Large intestine (tissue), 12 donors: ENCODE measurements around the gene LSM8. TPM values are rescaled to one million over a fixed set of nuclear protein-coding genes. Genes with fewer than 3 reads are reported as not detected.
"Not testable (repeated sequence)": the region's sequence is repeated elsewhere in the genome, so short reads cannot be mapped to it uniquely, and the experiment has no call there.

Experiments
- DNase-seq, 2 donors: peaks; one replicate each; pipeline versions ENCODE4 v3.0.0 to v3.0.0-alpha.2; 2013
- H3K27ac ChIP-seq: one replicate; pipeline ENCODE4 v1.5.1; 2013; ENCODE audit warnings: low read length
- H3K27me3 ChIP-seq: 2 replicates; pipeline ENCODE4 v1.6.1; 2013; ENCODE audit warnings: low read length; ENCODE audit not compliant: control insufficient read depth, insufficient read depth
- H3K36me3 ChIP-seq: 2 replicates; pipeline ENCODE4 v1.6.1; 2013; ENCODE audit warnings: low read length; ENCODE audit not compliant: control insufficient read depth, insufficient read depth
- H3K4me1 ChIP-seq: one replicate; pipeline ENCODE4 v1.6.1; 2013; ENCODE audit warnings: low read length; ENCODE audit not compliant: control insufficient read depth, insufficient read depth
- H3K4me3 ChIP-seq: one replicate; pipeline ENCODE4 v1.5.1; 2013; ENCODE audit warnings: low read length
- H3K9me3 ChIP-seq: one replicate; pipeline ENCODE4 v1.6.1; 2013; ENCODE audit warnings: mild to moderate bottlenecking, low read depth, low read length, moderate library complexity; ENCODE audit not compliant: control insufficient read depth
- WGBS: methylation state at CpG from one replicate; pipeline ENCODE4 v1.1.5; 2013; ENCODE audit warnings: low lambda C conversion rate; ENCODE audit not compliant: insufficient coverage; 5-methylcytosine and 5-hydroxymethylcytosine counted together
- long read RNA-seq, 11 donors: transcript quantifications; one replicate each; lab custom pipeline, GENCODE V29; 2026
- polyA plus RNA-seq: library from polyadenylated mRNA; unstranded; fragments of 120-200 nt; gene quantifications from one replicate; pipeline ENCODE4 v1.2.1, GENCODE V29; 2013

Gene LSM8
- 44.3 TPM for polyA plus RNA-seq
- long read RNA-seq, donor 1, transcript LSM8-203 (3 exons, 1,920 nt), result minor isoform, 6 of 28 reads
- long read RNA-seq, donor 1, transcript LSM8-201 (4 exons, 1,305 nt), result major isoform, 22 of 28 reads
- long read RNA-seq, donor 1, partial matches to known transcripts, result 0 of 28 reads
- long read RNA-seq, donor 1, other reads (novel, unspliced or antisense), result 0 of 28 reads
- long read RNA-seq, donor 2, full-length matches to known transcripts, result 37 of 43 reads
- long read RNA-seq, donor 2, partial matches to known transcripts, result 6 of 43 reads
- long read RNA-seq, donor 2, other reads (novel, unspliced or antisense), result 0 of 43 reads
- long read RNA-seq, donor 3, full-length matches to known transcripts, result 94 of 94 reads
- long read RNA-seq, donor 3, partial matches to known transcripts, result 0 of 94 reads
- long read RNA-seq, donor 3, other reads (novel, unspliced or antisense), result 0 of 94 reads
- long read RNA-seq, donor 4, transcript LSM8-201 (4 exons, 1,305 nt), result major isoform, 8 of 8 reads
- long read RNA-seq, donor 4, partial matches to known transcripts, result 0 of 8 reads
- long read RNA-seq, donor 4, other reads (novel, unspliced or antisense), result 0 of 8 reads
- long read RNA-seq, donor 5, transcript LSM8-201 (4 exons, 1,305 nt), result major isoform, 19 of 23 reads
- long read RNA-seq, donor 5, partial matches to known transcripts, result 0 of 23 reads
- long read RNA-seq, donor 5, other reads (novel, unspliced or antisense), result 0 of 23 reads
- long read RNA-seq, donor 6, full-length matches to known transcripts, result 36 of 45 reads
- long read RNA-seq, donor 6, partial matches to known transcripts, result 9 of 45 reads
- long read RNA-seq, donor 6, other reads (novel, unspliced or antisense), result 0 of 45 reads
- long read RNA-seq, donor 7, full-length matches to known transcripts, result 29 of 29 reads
- long read RNA-seq, donor 7, partial matches to known transcripts, result 0 of 29 reads
- long read RNA-seq, donor 7, other reads (novel, unspliced or antisense), result 0 of 29 reads
- long read RNA-seq, donor 8, full-length matches to known transcripts, result 58 of 67 reads
- long read RNA-seq, donor 8, partial matches to known transcripts, result 9 of 67 reads
- long read RNA-seq, donor 8, other reads (novel, unspliced or antisense), result 0 of 67 reads
- long read RNA-seq, donor 9, full-length matches to known transcripts, result 47 of 47 reads
- long read RNA-seq, donor 9, partial matches to known transcripts, result 0 of 47 reads
- long read RNA-seq, donor 9, other reads (novel, unspliced or antisense), result 0 of 47 reads
- long read RNA-seq, donor 10, full-length matches to known transcripts, result 52 of 65 reads
- long read RNA-seq, donor 10, partial matches to known transcripts, result 13 of 65 reads
- long read RNA-seq, donor 10, other reads (novel, unspliced or antisense), result 0 of 65 reads
- long read RNA-seq, donor 11, full-length matches to known transcripts, result 35 of 35 reads
- long read RNA-seq, donor 11, partial matches to known transcripts, result 0 of 35 reads
- long read RNA-seq, donor 11, other reads (novel, unspliced or antisense), result 0 of 35 reads

DNA sequence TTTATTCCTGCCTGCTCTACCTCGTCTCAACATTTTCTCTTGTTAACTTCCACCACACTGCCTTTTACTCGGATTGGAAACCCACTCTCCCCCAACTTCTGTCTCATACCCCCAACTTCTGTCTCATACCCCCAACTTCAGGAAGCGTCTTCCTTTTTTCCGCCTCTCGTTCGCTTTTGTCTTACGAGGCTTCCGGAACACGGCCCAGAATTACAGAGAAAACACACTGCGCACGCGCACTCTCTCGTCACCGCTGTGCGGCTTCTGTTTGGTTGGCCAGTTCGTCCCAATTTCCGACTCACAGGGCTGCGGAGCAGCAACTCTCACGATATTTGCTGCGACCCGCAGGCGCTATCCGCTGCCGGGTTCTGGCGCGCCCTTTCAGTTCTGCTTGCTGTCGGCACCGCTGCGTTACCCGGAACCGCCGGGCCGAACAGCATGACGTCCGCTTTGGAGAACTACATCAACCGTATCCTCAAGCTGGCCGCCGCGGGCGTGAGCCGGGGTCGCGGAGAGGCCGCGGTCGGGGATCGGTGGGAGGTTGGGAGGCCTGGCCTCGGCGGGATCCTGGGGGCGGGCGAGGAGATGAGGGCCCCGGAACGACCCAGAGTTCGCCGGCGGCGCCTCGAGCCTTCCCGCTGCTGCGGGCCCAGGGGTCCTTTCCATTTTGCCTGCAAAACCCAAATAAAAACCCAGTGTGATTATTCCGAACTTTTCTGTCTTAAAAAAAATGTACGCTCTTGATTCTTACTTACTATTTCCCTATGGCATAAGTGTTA, at the start of gene LSM8:
LSM8 (plus strand) TSS at position 379 of the 779 bp plus-strand sequence; CDS start at position 439, 60 bp downstream.
- WGBS, result 7% methylated on average over 2 of the region's 62 CpGs

DNA sequence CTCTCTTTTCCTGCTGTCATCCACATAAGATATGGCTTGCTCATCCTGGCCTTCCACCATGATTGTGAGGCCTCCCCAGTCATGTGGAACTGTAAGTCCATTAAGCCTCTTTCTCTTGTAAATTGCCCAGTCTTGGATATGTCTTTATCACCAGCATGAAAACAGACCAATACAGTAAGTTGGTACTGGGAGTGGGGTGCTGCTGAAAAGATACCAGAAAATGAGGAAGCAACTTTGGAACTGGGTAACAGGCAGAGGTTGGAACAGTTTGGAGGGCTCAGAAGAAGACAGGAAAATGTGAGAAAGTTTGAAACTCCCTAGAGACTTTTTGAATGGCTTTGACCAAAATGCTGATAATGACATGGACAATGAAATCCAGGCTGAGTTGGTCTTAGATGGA, 49.5 kb upstream of the LSM8 start:
- H3K27ac ChIP-seq, H3K36me3 ChIP-seq, DNase-seq, H3K4me1 ChIP-seq, H3K9me3 ChIP-seq, H3K27me3 ChIP-seq, H3K4me3 ChIP-seq: not testable (repeated sequence)

More for the DNA sequence above, at the start of gene LSM8:
- Histone ChIP-seq H3K27me3 (no peaks in the 10 kb centered on the region), H3K4me1 (peaks cover 4% of the 10 kb centered on the region), H3K36me3 (peaks cover 12% of the 10 kb centered on the region), H3K27ac (peak within 1 kb of the TSS; percentile 94), H3K4me3 (peak within 1 kb of the TSS; percentile 77), H3K9me3 (no peaks in the 10 kb centered on the region)
- DNase-seq, result peak; percentile 98 to 99

DNA sequence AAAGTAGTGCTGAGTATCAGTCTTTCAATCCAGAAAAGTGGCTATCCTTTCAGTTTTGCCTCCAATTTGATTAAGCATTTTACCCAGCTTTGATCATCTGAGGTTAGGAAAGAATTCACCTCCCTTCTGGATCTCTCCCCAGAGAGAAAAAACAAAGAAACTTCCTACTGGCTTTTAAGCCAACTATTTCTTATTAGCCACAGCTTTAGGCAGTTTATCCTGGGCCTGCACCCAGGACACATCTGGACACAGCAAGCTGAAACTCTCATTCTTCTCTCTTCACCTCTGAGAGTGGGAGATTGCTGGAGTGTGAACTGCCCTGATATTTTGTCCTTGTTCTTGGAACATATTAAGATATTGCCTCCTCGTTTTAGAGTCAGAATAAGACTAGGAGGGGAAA, 43.5 kb upstream of the LSM8 start:
- H3K36me3 ChIP-seq, result no peaks in the 10 kb centered on the region

DNA sequence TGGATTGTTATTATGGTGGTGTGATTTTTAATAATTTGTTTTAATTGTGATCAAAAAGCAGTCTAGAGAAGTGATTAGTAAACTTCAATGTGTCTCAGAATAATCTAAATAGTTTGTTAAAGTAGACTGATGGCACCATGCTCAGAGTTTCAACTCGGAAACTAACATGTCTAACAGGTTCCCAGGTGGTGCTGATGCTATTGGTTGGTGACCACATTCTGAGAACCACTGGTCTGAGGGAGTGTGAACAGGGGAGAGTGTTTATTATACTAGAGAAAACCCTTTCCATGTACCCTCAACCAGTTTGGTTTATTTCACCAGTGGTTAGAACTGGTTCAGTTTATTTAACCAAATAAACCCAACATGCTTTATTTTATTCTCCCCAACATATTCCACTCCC, 42.0 kb upstream of the LSM8 start:
- Histone ChIP-seq H3K4me1 (no peaks in the 10 kb centered on the region), H3K27ac (no peak overlapping the region), H3K4me3 (no peak overlapping the region), H3K27me3 (no peaks in the 10 kb centered on the region), H3K9me3 (no peaks in the 10 kb centered on the region), H3K36me3 (no peaks in the 10 kb centered on the region)
- DNase-seq, result no peak
- WGBS, result no CpG with 5 or more reads among the region's 1 CpG

More for the DNA sequence above, 43.5 kb upstream of the LSM8 start:
- 75% methylated on average over 1 of the region's 1 CpG for WGBS
- H3K27me3 ChIP-seq, result no peaks in the 10 kb centered on the region
- no peaks in the 10 kb centered on the region for H3K9me3 ChIP-seq
- H3K27ac ChIP-seq, result no peak overlapping the region
- no peaks in the 10 kb centered on the region for H3K4me1 ChIP-seq
- DNase-seq, result no peak
- H3K4me3 ChIP-seq, result no peak overlapping the region

DNA sequence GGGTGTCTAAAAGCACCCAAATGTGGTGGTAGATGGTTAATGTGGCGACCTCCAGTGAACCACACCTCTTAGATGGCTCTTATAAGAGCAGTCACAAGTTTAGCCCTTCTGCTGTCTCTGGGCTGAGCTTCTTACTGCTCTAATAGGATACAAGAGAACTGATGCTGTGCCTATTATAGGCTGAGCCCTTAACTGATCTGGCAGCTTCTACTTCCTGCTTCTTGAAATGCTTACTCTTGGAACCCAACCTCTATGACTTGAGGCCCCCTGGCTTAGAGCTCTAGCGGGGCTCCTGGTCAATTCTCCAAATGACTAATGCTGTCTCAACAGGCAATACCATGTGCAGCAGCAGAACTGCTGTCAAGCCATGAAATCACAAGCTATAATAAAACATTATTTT, 35.0 kb upstream of the LSM8 start:
- Histone ChIP-seq H3K27ac (no peak overlapping the region), H3K9me3 (no peaks in the 10 kb centered on the region), H3K27me3 (no peaks in the 10 kb centered on the region), H3K36me3 (no peaks in the 10 kb centered on the region), H3K4me3 (no peak overlapping the region), H3K4me1 (no peaks in the 10 kb centered on the region)
- DNase-seq, result no peak
- no CpG with 5 or more reads among the region's 2 CpGs for WGBS

DNA sequence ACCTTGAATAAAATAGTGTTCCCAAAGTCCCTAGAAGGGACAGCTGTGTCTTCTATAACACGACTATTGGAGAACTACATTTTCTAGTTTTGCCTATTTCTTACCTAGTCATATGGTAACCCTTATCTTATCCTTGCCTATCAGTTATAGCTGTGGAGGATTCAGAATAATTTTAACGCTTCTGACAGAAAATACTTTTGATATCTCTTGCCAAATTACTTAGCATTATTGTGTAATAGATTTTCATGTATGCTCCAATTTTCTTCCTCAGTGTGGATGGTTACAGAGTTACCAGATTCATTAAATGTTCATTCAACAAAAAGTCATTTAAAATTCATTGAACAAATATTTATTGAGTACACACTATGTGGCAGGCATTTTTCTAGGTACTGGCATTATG, 34.6 kb upstream of the LSM8 start:
- no peak overlapping the region for H3K4me3 ChIP-seq
- H3K9me3 ChIP-seq, result no peaks in the 10 kb centered on the region
- no peaks in the 10 kb centered on the region for H3K27me3 ChIP-seq
- DNase-seq, result no peak
- no peaks in the 10 kb centered on the region for H3K4me1 ChIP-seq
- H3K27ac ChIP-seq, result no peak overlapping the region
- H3K36me3 ChIP-seq, result no peaks in the 10 kb centered on the region
- WGBS, result 92% methylated on average over 2 of the region's 2 CpGs

DNA sequence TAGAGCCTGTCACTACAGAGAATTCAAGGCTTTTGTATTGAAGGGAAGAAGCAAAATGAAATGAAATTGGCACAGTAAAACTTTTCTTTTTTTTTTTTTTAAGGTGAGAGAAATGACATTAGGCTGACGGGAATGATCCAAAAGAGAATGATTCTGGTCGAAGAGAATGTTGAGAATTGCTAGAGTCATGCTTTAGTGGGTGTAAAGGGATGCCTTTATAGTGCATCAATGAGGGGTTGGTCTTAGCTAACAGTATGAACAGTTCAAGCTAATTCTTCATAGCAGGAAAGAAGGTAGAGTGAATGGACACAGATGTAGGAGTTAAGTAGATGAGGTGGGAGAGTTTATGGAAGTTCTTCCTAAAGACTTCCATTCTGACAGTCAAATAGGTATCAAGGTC, 32.3 kb upstream of the LSM8 start:
- no peaks in the 10 kb centered on the region for H3K27me3 ChIP-seq
- H3K9me3 ChIP-seq, result no peaks in the 10 kb centered on the region
- no peaks in the 10 kb centered on the region for H3K36me3 ChIP-seq
- WGBS, result no CpG with 5 or more reads among the region's 2 CpGs
- DNase-seq, result no peak
- no peak overlapping the region for H3K4me3 ChIP-seq
- H3K27ac ChIP-seq, result no peak overlapping the region
- H3K4me1 ChIP-seq, result no peaks in the 10 kb centered on the region

DNA sequence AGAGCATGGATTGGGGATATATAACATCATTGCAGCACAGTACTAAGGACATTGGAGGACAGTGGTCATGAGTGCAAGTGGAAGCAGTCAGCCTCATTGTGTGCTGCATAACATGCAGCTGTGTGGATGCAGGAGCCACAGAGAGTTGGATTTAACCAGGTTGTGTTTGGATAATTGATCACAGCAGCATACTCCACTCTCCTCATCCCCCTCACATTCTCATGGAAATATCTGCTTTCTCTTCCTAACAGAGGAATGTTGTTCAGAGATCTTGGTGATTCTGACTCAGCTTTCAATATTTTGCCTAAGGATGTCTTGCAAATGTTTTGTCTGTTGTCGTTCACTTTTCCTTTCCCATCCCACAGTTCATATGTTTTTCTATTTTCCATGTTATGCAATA, 31.8 kb upstream of the LSM8 start:
- no peaks in the 10 kb centered on the region for H3K4me1 ChIP-seq
- H3K9me3 ChIP-seq, result no peaks in the 10 kb centered on the region
- DNase-seq, result no peak
- H3K27me3 ChIP-seq, result no peaks in the 10 kb centered on the region
- no peak overlapping the region for H3K27ac ChIP-seq
- H3K36me3 ChIP-seq, result no peaks in the 10 kb centered on the region
- H3K4me3 ChIP-seq, result no peak overlapping the region
- WGBS, result 100% methylated on average over 1 of the region's 1 CpG

DNA sequence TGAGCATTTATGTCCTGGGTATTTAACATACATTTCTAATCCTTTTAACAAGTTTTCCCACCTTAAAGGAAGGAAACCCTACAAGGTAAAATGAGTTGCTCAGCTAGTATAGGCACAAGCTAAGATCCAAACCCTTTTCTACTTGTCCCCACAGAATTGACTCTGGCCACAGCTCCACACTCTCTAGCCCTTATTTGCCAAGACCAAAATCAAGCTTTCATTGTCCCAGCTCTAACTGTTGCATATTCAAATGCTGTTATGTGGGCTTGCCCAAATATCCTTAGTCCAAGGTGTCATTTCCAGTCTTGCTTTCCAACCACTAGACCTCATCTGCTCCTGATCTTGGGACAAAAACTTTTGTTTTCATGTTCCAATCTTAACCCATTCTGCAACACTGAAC, 31.3 kb upstream of the LSM8 start:
- H3K27ac ChIP-seq, result no peak overlapping the region
- H3K36me3 ChIP-seq, result no peaks in the 10 kb centered on the region
- H3K4me3 ChIP-seq, result no peak overlapping the region
- H3K27me3 ChIP-seq, result no peaks in the 10 kb centered on the region
- DNase-seq, result no peak
- H3K4me1 ChIP-seq, result no peaks in the 10 kb centered on the region
- H3K9me3 ChIP-seq, result no peaks in the 10 kb centered on the region
